NCI-H2081 treated with DMSO at 0.1 percent for 48 hours (cell line): ENCODE measurements around the gene TRIM46.
A peak's percentile ranks its signal among the peaks of the same experiment; 100 is the strongest.
"Not testable (repeated sequence)": the region's sequence is repeated elsewhere in the genome, so short reads cannot be mapped to it uniquely, and the experiment has no call there.

Experiments used
- DNase-seq: peaks from one replicate; lab custom pipeline; 2025; lab: John Stamatoyannopoulos, UW

The TRIM46 gene

GRCh38 chr1:155205969-155206593 is 32.4 kb downstream of the TRIM46 start:
- DNase-seq, result no peak

GRCh38 chr1:155206891-155207805 is 33.5 kb downstream of the TRIM46 start:
- DNase-seq, result peak; percentile 63

- no peak for DNase-seq
These were observed 34.3 kb downstream of the TRIM46 start, which contains the start of gene THBS3 for GRCh38 chr1:155207806-155208540. Gene THBS3 (minus strand): TSS chr1:155207897. CDS start chr1:155207876, 21 bp downstream.

DNA sequence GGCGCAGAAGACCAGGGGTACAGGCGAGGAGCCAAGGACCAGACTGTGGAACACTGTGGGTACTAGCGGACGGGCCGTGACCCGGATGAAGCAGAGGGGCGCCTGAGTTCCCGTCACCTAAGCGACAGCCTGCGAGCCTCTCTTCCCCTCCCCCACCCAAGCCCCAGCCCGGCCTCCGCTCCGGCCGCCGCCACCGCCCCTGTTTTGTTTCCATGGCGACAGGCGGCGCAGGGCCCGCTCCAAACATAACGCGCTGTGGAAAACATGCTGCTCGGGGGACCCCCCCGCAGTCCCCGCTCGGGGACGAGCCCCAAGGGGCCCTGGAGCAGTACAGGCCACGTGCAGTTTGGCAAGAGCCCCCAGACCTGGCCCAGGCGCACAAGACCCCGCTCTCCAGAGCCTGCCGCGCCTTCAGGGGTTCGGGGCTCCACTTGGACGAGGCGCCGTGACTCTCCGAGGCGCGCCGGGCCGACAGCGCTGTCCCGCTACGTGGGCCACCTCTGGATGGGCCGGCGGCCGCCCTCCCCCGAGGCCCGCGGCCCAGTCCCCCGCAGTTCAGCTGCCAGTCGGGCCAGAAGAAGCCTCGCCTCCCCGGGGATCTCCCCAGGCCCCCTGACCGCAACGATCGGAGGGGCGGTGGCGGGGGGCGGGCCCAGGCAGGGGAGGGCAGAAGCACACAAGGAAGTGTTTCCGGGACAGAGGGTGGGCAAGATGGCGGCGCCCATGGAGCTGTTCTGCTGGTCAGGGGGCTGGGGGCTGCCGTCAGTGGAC is 35.1 kb downstream of the TRIM46 start, which contains the start of gene MTX1:
Gene MTX1 (plus strand): TSS at position 155 of the 771 bp plus-strand sequence. CDS start 110 bp downstream, at position 265.
- peak; percentile 27 for DNase-seq

- DNase-seq, result no peak
These were observed 35.7 kb downstream of the TRIM46 start for GRCh38 chr1:155209312-155209721.

DNA sequence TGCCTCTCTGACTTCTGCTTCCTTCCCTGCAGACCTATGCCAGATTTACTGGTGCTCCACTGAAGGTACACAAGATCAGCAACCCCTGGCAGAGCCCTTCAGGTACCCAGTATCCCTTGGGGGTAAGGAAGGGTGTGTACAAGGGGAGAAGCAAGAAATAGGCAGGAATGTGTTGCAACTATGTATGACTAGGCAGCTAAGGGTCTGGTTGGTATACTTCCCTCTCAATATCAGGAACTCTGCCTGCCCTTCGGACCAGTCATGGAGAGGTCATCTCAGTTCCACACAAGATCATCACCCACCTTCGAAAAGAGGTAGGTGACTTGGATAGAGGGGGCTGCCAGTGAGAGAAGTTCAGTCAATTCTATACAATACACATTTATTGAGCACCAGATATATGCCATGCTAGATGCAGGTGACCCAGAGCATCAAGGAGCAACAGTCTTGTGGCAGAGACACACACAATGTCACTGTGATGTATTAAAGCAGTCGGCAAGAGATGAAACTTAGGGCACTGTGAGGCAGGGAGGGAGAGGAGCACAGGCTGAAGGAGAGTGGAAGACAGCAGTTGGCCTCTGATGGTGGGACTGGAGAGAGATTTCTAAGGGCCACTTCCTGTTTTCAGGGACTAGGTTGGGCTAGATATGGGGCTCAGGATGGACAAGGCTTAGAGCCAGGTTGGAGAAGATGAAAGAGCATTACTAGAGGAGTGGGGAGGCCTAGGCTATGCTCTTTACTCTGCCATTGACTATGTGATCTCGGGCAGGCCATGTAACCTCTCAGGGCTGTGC is 36.9 kb downstream of the TRIM46 start:
- no peak for DNase-seq

DNA sequence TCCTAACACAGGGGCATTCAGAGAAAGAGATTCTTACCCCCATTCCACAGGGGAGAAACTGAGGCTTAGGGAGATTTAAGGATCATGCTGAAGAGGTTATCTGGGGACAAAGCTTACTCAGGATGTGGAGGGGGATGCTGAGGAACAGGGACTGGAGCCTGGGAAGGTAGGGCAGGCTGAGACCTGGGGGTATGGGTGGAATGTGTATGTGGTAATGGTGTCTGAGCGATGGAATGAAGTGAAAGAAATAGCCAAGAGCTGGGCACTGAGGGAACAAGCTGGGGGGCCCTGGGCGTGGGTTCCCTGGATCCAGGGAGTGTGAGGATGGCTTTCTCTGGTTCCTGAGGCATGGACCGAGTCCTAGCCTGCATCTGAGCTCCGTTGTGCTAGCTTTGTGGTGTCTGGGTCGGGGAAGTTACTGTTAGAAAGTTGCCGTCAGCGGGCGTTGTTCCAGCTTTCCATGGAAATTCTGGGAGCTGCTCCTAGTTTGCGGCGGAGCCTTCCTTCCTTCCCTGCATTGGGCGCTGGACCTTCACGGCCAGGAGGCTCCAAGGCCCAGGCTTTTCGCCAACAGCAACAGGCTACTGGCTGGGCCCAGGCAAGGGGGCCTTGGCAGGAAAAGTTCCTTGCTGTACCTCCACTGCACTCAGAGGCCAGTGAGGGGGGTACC is 37.9 kb downstream of the TRIM46 start:
- not testable (repeated sequence) for DNase-seq

DNA sequence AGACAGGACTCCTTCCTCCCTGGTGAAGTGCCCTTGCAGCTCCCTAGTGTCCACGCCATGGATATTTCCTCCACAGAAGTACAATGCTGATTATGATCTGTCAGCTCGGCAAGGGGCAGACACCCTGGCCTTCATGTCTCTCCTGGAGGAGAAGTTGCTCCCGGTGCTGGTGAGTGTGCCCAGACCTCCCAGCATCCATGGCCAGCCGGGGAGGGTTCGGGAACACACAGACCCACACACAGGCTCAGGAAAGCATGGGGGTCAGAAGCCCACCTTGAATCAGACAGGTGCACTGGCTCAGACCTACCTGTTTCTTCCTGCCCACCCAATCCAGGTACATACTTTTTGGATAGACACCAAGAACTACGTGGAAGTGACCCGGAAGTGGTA is 38.4 kb downstream of the TRIM46 start:
- DNase-seq, result not testable (repeated sequence)

DNA sequence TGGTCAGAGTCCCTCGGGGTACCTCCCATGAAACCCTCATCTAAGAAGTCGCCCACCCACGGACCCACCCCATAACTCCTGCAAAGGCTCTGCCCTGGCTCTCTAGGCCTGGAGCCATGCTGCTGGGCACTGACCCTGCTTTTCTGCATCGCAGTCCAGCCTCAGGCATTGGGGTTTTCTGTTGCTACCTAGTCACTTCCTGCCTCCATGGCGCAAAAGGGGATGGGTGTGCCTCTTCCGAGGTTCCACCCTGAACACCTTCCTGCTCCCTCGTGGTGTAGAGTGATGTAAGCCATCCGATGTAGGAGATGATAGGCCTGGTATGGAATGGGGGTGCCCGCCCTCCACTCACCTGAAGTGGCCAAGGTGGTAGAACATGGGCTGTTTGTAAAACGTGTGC is 41.1 kb downstream of the TRIM46 start:
- DNase-seq, result not testable (repeated sequence)

DNA sequence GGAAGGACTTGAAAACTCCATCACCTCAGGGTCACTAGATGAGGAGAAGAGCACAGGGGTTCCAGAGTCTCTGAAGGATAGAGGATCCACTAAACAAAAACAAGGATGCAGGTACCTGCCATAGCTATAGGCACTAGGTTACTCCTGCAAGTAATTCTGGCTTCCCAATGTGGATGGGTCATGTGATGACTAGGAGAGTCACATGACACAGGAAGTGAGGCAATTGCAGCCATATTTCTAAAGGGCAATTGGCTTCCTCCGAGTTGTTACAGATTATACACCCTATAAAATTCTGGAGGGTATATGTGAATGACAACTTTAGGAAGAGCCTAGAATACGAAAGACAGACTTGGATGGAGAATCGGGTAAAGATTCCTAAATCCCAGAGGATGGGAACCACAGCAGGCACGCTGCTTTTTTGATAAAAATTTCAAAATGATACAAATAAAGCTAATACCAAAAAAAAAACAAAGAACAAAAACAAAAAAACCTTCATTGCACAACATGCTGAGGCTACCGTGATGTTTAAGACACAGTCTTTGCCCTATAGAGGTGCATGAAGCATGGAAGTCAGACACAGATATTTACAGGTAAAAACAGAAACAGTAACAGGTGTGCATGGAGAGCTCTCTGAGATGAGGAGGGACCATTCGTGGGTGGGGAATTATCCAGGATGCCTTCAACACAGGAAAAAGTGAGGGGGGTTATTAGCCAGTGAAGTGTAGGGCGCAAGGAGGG is 45.4 kb downstream of the TRIM46 start:
- no peak for DNase-seq

GRCh38 chr1:155219592-155220031 is 46.0 kb downstream of the TRIM46 start:
- no peak for DNase-seq

DNA sequence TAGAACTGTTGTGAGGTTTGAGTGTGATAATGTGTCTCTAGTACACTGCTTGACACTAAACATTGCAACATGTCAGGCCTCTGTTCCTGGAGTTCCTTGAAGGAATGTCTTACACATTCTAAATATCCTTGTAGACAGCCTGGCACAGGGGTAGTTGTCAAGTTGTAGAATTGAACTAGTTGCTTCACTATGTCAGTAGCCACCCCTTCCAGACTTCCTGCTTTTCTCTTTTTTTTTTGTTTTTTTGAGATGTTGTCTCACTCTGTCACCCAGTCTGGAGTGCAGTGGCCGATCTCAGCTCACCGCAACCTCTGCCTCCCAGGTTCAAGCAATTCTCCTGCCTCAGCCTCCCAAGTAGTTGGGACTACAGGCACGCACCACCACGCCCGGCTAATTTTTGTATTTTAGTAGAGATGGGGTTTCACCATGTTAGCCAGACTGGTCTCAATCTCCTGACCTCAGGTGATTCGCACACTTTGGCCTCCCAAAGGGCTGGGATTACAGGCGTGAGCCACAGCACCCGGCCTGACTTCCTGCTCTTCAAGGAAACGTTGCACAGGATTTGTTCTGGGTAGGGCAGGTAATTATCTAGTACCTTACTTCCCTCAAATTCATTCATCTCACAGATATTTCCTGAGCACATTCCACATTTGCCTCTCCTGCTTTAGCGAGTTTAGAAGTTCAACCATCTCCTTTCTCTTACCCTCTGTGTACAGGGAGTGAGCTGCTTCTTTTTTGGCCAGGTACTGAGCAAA is 46.7 kb downstream of the TRIM46 start:
- DNase-seq, result not testable (repeated sequence)

DNA sequence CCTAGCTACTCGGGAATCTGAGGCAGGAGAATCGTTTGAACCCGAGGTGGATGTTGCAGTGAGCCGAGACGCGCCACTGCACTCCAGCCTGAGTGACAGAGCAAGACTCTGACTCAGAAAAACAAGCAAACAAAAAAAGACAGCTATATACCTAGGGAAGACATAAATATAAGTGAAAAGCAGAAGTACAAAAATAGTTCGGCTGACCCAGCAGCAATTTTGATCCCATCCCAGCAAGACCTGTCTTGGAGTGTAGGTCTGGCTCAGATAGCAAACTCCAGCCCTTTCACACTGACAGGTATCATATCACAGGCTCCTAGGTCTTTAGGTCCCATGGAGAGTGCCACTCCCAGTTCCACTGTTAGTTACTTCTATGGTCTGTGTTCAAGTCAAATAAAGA is 49.4 kb downstream of the TRIM46 start:
- no peak for DNase-seq

- DNase-seq, result not testable (repeated sequence)
These were observed 51.7 kb downstream of the TRIM46 start for GRCh38 chr1:155225404-155225759.

DNA sequence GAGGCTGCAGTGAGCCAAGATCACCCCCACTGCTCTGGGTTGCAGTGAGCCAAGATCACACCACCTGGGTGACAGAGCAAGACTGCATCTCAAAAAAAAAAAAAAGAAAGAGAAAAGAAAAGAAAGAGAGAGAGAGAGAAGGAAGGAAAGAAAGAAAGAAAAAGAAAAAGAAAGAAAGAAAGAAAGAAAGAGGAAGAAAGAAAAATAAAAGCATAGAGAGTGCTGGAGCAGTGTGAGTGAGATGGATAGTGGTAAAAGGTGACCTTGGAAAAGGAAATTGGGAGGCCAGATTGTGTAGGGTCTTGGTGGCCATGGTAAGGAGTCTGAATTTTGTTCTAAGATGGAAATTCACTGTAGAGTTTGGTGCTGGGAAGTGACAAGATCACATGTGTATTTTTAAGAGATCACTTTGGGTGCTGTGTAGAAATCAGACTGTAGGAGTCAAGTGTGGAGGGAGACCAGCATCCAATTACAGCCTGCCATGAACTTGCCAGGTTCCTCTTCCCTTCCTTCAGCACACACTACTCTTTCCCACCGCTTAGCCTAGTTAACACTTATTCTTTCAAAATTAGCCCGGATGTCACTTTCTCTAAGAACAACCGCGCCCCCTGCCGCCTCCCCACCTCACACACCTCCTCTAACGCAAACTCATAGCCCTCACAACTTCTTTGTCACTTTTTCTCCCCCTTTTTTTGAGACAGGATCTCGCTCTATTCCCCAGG is 52.7 kb downstream of the TRIM46 start:
- peak; percentile 47 for DNase-seq

- no peak for DNase-seq
These were observed 53.2 kb downstream of the TRIM46 start for GRCh38 chr1:155226910-155227260.

DNA sequence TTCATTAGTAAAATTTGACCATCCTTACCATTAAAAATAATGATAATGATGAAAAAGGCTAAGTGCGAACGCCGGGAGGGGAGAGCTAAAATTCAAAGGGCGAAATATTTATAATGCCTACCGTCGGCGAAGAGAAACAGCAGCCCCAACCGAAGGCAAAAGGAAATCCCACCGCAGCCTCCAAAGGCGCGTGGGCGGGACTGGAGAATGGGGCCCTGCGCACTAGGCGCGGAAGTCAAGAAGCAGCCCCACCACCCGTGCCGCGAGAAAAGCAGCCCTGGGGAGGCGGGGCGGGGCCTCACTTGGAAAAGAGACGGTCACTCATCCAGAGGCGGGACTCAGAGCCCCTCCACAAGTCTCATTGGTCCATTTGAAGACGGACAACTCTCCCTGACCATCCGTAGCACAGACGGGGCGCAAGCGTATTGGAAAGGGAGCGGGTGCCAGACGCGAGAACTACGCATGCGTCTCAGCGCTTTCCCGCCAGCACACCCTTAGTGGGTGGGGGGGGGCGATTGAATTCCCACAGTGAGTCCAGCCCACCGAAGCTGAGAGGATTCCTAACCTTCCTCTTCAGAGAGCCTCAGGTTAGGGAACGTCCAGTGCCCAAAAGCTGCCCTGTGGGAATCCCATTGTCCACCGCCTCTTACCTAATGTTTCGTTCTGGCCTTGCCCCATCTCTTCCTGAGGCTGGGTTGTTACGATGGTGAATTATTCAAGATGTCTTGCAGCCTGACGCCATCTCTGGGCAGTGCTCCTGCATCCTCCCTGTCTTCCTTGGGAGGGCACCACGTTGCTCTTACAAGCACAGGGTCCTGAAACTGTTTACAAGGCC is 53.8 kb downstream of the TRIM46 start:
- DNase-seq, result peak; percentile 100
